GM12875 (cell line): ENCODE data around the gene NXN.
"Not testable (repeated sequence)": the region's sequence is repeated elsewhere in the genome, so short reads cannot be mapped to it uniquely, and the experiment has no call there.

ENCODE experiments used
- H3K4me3 ChIP-seq: one replicate; pipeline ENCODE4 v1.5.1; 2011; ENCODE audit warnings: low read depth, low read length, control low read depth
- CTCF ChIP-seq: IDR thresholded peaks from 2 replicates; pipeline ENCODE4 v1.5.1; 2011; ENCODE audit warnings: low read depth, mild to moderate bottlenecking, control low read depth, inconsistent platforms, low read length, moderate library complexity, borderline replicate concordance; ENCODE audit not compliant: insufficient read depth

NXN gene

DNA sequence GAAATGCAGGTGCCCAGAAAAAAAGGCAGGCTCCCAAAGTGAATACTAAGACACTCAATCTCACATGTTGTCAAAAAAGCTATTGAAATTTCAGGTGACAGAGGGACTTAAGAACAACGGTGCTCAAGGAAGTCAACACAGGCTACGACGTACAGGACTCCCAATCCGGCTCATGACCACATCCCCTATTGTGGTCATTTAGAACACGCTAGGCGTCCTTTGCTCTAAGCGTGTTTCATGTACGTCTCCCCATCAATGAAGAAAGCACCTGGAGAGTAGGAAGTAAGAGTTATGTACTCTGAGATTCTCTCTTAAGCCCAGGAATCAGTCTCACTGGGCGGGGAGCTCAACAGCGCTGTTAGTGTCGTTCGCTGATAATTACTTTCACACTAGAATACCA is 103.3 kb downstream of the NXN start:
- 0 out of 2 replicates have a peak, but pooled peaks have one; percentile 11 for TF ChIP-seq CTCF
- no peak overlapping the region for H3K4me3 ChIP-seq

GRCh38 chr17:874590-874989 is 105.0 kb downstream of the NXN start:
- H3K4me3 ChIP-seq: not testable (repeated sequence)

DNA sequence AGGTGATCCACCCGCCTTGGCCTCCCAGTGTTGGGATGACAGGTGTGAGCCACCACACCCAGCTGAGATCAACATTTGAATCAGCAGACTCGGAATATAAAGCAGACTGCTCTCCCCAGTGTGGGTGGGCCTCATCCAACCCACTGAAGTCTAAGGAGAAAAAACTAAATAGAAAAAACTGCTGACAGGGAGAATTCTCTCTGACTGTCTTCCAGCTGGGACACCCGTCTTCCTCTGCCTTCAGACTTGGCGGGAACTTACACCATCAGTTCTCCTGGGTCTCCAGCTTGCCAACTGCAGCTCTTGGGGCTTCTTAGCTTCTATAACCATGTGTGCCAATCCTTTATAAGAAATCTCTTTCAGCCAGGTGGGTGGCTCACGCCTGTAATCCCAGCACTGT is 106.7 kb downstream of the NXN start:
- TF ChIP-seq CTCF: no peak

GRCh38 chr17:871751-872519 is 107.6 kb downstream of the NXN start:
- no peak overlapping the region for H3K4me3 ChIP-seq
- TF ChIP-seq CTCF: no peak

More for the DNA sequence above, 106.7 kb downstream of the NXN start:
- H3K4me3 ChIP-seq: no peak overlapping the region

- no peak overlapping the region for H3K4me3 ChIP-seq
- no peak for TF ChIP-seq CTCF
These were observed 109.7 kb downstream of the NXN start for GRCh38 chr17:869567-870525.

DNA sequence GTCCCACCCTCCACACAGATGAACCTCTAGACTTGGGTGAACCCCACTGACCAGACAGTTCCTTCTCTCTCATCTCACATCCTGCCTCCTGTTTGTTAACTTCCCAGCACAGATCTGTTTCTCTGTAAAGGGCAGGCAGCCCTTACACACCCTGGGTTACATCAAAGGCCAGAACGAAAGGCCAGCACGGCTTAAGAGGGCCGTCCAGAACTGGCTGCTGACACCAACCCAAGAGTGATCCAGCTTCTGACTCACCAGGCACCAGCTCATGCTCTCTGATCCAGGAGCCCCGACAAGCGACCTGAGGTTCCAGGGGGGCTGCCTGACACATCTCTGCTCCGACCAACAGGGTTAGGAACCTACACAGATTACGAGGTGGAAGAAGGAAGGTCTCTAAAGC is 110.5 kb downstream of the NXN start:
- no peak overlapping the region for H3K4me3 ChIP-seq
- TF ChIP-seq CTCF: no peak

GRCh38 chr17:867896-868489 is 111.6 kb downstream of the NXN start:
- no peak overlapping the region for H3K4me3 ChIP-seq
- no peak for TF ChIP-seq CTCF

- not testable (repeated sequence) for H3K4me3 ChIP-seq
These were observed 112.3 kb downstream of the NXN start for GRCh38 chr17:867238-867637.
